A549 (cell line): ENCODE results near the gene MVP.

Source experiments
- CBX2 ChIP-seq: fragments of 200-600 bp; sonication (generic); IDR thresholded peaks from 2 replicates; pipeline ENCODE4 v1.6.1; 2016; ENCODE audit warnings: low read depth, mild to moderate bottlenecking, borderline replicate concordance
- CEBPB ChIP-seq, 2 experiments: fragments of >200 bp in 1 of 2; sonication (Bioruptor Twin) in 1 of 2; formaldehyde crosslinking in 1 of 2; IDR thresholded peaks; 2 replicates each; pipeline ENCODE4 v1.6.1; 2012 to 2016
- CTCF ChIP-seq: fragments of >200 bp; sonication (Bioruptor Twin); formaldehyde crosslinking; IDR thresholded peaks from 3 replicates; pipeline ENCODE4 v1.5.1; 2016
- ESRRA ChIP-seq: fragments of 150-350 bp; IDR thresholded peaks from 2 replicates; pipeline ENCODE4 v1.6.1; 2014; ENCODE audit warnings: mild to moderate bottlenecking, low read length, borderline replicate concordance
- GATA3 ChIP-seq: IDR thresholded peaks from 2 replicates; pipeline ENCODE4 v1.6.1; 2012; ENCODE audit warnings: borderline replicate concordance
- JUNB ChIP-seq: fragments of >200 bp; sonication (Bioruptor Twin); formaldehyde crosslinking; IDR thresholded peaks from 2 replicates; pipeline ENCODE4 v1.6.1; 2016
- KDM1A ChIP-seq: fragments of 200-600 bp; sonication (generic); IDR thresholded peaks from 2 replicates; pipeline ENCODE4 v1.6.1; 2016; ENCODE audit warnings: low read depth, mild to moderate bottlenecking
- MAX ChIP-seq: IDR thresholded peaks from 2 replicates; pipeline ENCODE4 v1.6.1; 2012
- MYC ChIP-seq: IDR thresholded peaks from 2 replicates; pipeline ENCODE4 v1.6.1; 2012; ENCODE audit warnings: mild to moderate bottlenecking, inconsistent platforms, low read length, improper control_type of control experiment, borderline replicate concordance
- POLR2A ChIP-seq: IDR thresholded peaks from 2 replicates; pipeline ENCODE4 v1.6.1; 2012; ENCODE audit warnings: mild to moderate bottlenecking, low read length
- POLR2AphosphoS2 ChIP-seq: conservative IDR thresholded peaks from 2 replicates; pipeline ENCODE4 v1.6.1; 2012; ENCODE audit warnings: low read length, improper control_type of control experiment, inconsistent platforms
- RAD21 ChIP-seq, 2 experiments: fragments of >200 bp in 1 of 2; sonication (Bioruptor Twin) in 1 of 2; formaldehyde crosslinking in 1 of 2; IDR thresholded peaks in 1 of 2; conservative IDR thresholded peaks in 1 of 2; 2 replicates in 1 of 2; 3 replicates in 1 of 2; pipeline ENCODE4 v1.6.1; 2012 to 2018; ENCODE audit warnings: inconsistent platforms in 1 of 2
- RFX5 ChIP-seq: fragments of 450-650 bp; IDR thresholded peaks from 2 replicates; pipeline ENCODE4 v1.7.1; 2014; ENCODE audit warnings: antibody characterized with exemption, mild to moderate bottlenecking, moderate library complexity
- TF ChIP-seq, protein P1 (sequence below): fragments of 450-650 bp; IDR thresholded peaks from 2 replicates; pipeline ENCODE4 v1.6.1; 2014; ENCODE audit warnings: antibody characterized with exemption

DNA sequence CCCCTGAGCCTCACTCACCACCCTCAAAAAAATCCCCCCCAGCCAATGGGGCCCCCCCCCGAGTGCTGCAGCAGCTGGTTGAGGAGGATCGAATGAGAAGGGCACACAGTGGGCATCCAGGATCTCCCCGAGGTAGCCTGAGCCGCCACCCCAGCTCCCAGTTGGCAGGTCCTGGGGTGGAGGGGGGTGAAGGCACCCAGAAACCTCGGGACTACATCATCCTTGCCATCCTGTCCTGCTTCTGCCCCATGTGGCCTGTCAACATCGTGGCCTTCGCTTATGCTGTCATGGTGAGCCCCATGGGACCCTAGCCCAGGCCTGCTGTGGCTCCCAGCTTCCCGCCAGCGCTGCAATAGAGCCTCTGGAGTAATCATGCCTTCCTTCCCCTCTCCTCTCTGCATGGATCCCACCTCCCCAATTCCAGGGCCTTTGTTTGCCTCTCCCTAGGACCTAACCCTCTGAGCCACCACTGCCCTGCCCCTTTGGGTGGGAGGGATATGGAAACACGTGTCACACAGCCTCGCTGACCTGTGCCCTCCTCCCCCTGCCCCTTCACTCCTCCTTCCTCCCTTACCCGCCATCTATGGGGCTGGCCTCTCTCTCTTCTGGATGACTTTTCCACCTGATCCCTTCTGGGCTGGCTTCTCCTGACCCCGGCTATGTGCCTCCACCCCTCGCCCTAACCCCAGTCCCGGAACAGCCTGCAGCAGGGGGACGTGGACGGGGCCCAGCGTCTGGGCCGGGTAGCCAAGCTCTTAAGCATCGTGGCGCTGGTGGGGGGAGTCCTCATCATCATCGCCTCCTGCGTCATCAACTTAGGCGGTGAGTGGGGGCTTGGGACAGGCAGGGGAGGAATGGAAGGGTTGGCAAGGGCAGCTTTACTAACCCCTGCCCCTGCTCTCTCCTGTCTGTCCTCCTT, 6.4 kb upstream of the MVP start:
- TF ChIP-seq JUNB: no peak
- TF ChIP-seq CTCF: no peak
- TF ChIP-seq, protein P1, sequence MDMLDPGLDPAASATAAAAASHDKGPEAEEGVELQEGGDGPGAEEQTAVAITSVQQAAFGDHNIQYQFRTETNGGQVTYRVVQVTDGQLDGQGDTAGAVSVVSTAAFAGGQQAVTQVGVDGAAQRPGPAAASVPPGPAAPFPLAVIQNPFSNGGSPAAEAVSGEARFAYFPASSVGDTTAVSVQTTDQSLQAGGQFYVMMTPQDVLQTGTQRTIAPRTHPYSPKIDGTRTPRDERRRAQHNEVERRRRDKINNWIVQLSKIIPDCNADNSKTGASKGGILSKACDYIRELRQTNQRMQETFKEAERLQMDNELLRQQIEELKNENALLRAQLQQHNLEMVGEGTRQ: no peak
- no peak for TF ChIP-seq POLR2A
- TF ChIP-seq MAX: no peak
- no peak for TF ChIP-seq ESRRA
- TF ChIP-seq POLR2AphosphoS2: no peak
- no peak for TF ChIP-seq RFX5
- no peak for TF ChIP-seq GATA3
- TF ChIP-seq CBX2: no peak
- TF ChIP-seq CEBPB (IDR thresholded peaks at IDR 0.05): no peak
- no peak for TF ChIP-seq RAD21 (conservative IDR thresholded peaks at IDR 0.05 in 1 of 2, IDR thresholded peaks at IDR 0.05 in 1 of 2)
- TF ChIP-seq KDM1A: no peak
- TF ChIP-seq MYC: no peak
